Putamen (tissue), 1 donor: ENCODE data around the gene MYOF.
"Not testable (repeated sequence)": the region's sequence is repeated elsewhere in the genome, so short reads cannot be mapped to it uniquely, and the experiment has no call there.

Experiments used
- DNase-seq: peaks from one replicate; pipeline ENCODE4 v3.0.0-alpha.2; 2016; ENCODE audit warnings: low spot score

Gene MYOF

DNA sequence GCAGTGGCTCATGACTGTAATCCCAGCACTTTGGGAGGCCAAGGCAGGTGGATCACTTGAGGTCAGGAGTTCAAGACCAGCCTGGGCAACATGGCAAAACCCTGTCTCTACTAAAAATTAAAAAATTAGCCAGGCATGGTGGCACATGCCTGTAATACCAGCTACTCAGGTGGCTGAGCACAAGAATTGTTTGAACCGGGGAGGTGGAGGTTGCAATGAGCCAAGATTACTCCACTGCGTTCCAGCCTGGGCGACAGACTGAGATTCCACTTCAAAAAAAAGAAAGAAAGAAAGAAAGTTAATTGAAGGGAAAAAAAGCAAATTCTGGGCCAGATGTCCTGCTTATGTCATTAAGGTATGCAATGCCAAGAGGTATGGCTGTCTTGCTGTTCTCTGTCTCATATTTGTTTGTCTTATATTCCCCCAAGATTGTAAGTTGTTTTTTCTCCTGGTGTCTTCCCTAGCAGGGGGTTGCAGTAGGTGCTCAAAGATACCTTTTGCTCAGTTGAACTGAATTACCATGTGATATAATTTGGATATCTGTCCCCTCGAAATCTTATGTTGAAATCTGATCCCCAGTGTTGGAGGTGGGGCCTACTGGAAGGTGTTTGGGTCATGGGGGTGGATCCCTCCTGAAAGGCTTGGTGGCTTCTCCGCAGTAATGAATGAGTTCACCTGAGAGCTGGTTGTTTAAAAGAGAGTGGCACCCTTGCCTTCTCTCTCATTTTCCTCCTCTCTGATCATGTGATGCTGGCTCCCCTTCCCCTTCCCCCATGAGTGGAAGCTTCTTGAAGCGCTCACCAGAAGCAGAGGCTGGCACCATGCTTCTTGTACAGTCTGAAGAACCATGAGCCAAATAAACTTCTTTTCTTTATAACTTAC lies 60.9 kb downstream of the MYOF start:
- DNase-seq, result no peak

DNA sequence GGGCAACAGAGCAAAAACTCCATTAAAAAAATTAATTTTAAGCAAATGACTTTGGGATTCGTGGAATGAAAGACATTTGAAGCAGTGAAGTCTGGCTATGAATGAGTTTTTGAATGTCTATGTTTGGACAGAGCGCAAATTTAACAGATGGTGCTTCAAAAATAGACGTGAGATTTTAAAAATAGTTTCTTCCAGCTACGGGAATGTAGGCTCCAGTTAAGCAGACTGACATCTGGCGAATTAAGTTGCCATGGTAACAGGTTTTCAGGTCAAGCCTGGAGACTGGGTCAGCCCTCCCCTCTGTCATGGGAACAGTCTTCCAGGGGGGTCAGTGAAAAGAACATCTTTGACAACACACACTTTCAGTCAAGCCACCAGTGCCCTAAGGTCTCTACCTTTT lies 62.0 kb downstream of the MYOF start:
- no peak for DNase-seq

DNA sequence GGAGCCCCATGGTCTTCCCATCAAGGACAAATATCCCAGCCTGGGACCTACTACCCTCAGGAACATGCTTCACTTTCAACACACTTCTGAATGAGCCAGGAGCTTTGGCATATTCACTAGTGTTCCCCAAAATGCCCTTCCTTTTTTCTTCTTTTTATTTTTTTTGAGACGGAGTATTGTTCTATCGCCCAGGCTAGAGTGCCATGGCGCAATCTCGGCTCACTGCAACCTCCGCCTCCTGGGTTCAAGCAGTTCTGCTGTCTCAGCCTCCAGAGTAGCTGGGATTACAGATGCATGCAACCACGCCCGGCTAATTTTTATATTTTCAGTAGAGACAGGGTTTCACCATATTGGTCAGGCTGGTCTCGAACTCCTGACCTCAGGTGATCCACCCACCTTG lies 63.1 kb downstream of the MYOF start:
- not testable (repeated sequence) for DNase-seq

DNA sequence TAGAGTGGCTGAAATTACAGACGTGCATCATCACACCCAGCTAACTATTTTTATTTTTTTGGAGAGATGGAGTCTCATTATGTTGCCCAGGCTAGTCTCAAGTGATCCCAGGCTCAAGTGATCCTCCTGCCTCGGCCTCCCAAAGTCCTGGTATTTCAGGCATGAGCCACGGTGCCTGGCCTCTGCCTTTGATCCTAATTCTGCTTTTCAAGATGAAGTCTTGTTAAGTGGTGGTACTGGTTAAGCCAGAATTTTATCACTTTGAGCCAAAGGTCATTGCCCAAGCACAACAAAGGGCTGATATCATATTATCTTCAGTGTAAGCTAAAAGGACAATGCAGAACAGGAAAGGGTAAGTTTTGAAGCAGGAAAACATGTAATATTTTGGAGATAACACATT lies 64.2 kb downstream of the MYOF start:
- DNase-seq, result no peak

DNA sequence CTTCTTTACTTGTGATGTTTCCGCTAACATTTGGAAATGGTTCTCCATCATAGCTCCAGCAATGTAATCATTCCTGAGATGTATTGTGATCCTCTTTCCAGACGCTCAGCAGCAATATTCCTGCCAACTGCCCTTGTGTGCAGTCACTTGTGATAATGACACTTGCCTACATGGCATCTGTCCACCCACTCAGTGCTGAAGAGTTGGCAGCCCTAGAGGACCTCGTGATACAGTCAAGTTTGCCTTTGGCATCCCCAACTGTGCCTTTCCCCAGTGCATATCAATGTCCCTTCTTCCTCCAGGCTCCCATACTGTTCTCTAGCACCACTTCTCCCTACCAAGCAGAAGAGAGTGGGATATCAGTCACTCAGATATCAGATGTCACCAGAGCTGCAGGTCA lies 64.9 kb downstream of the MYOF start:
- DNase-seq, result no peak

DNA sequence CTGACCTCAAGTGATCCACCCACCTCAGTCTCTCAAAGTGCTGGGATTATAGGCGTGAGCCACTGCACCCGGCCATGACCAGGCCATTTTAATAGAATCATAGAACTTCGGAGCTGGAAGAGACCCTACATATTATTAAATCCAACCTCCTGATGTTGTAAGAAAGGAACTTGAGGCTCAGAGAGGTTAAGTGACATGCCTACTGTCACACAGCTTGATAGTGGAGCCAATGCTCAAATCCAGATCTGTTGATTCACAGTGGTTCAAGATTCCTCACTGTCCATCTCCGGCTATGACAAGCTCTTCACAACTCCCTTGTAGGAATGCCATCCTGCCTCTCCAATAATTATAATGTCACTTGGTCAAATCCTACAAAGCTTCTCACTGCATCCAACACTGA lies 65.3 kb downstream of the MYOF start:
- DNase-seq, result no peak

DNA sequence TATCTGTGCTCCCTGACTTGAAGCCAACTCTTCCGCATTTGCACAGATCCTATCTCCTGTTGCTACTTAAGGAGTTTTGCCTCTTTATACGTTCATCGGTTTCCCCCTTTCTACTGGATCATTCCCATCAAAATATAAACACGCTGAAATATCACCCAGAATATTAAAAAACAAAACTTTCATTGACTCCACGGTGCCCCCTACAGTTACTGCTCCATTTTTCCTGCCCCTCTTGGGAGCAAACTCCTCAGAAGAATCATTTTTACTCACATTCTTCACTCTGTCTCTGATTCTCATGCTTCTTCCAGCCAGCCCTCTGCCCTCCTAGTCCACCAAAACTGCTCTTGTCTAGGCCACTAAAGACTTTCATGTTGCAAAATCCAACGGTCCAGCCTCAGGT lies 66.4 kb downstream of the MYOF start:
- no peak for DNase-seq

DNA sequence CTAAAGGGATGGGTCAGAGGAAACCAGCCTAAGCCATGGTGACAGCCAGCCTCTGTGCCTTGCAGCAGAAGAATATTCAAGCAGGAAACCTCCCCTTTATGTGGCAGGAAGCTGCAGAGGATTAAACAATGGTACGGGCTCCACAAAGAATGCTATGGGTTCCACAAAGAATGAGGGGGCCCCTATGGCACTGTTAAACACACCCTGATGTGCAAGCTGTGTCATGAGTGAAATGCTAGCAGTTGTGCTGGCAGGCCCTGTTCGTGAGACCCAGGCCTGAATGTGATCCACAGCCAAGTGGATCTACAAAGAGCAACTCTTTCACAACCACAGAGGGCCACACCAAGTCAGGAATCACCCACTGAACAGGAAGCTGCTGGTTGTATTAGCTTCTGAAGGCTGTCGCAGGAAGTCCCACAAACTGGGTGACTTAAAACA lies 68.9 kb downstream of the MYOF start:
- DNase-seq, result no peak

DNA sequence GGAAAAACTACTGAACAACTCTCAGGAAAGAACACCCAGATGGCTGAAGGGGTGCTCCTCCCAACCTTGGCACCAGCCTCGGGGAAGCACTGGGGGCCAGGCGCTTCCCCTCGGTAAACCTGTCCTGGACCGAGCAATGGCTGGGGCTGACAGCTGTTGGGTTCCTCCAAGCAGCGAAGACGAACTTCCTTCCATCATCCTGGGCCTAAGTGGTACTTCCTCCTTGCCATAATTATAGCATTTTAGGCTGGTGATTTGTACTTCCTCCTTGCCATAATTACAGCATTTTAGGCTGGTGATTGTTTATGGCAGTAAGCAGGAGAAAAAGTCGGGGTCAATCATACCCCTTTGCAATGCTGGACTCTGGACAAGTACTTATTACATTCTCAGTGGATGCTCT lies 69.3 kb downstream of the MYOF start:
- no peak for DNase-seq

DNA sequence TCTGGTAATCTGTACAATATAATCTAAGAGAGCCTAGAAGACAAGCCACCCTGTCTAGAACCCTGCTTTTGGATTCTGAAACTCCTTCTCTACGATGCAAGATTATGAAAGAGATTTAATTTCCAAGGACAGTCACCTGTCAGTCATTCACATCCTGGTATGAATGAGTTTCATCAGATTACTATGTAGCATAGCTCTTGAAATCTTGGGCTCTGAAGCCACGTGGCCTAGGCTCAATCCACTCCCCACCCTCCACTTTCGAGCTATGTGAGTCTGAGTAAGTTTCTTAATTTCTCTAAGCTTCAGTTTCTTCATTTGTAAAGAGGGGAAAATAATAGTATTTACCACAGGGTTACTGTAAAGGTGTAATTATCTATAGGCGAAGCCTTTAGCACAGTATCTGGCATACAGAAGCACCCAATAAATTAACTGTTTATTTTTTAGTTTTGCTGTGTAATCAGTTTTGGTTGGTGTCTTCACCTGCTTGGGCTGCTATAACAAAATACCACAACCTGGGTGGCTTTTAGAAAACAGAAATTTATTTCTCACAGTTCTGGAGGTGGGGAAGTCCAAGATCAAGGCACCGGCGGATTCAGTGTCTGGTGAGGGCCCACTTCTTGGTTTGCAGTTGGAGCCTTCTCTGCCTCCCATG lies 71.3 kb downstream of the MYOF start:
- DNase-seq, result no peak

DNA sequence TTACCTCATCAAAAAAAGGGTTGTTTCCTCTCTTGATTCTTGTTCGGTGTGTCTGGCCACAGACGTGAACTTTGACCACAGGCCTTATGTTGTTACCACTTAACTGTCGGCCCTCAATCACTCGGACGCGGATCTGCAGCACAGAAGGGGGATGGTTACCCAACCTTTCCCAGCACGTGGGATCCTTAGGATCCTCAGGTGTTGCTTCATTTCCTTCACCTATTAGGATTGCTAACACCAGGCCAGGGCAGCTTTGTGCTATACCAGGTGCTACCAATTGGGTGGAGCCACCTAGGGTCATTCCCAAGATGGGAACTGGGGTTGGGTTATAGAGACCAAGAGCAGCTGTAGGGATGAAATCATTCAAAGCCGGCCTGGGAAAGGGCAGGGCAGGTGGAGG lies 73.4 kb downstream of the MYOF start:
- no peak for DNase-seq

DNA sequence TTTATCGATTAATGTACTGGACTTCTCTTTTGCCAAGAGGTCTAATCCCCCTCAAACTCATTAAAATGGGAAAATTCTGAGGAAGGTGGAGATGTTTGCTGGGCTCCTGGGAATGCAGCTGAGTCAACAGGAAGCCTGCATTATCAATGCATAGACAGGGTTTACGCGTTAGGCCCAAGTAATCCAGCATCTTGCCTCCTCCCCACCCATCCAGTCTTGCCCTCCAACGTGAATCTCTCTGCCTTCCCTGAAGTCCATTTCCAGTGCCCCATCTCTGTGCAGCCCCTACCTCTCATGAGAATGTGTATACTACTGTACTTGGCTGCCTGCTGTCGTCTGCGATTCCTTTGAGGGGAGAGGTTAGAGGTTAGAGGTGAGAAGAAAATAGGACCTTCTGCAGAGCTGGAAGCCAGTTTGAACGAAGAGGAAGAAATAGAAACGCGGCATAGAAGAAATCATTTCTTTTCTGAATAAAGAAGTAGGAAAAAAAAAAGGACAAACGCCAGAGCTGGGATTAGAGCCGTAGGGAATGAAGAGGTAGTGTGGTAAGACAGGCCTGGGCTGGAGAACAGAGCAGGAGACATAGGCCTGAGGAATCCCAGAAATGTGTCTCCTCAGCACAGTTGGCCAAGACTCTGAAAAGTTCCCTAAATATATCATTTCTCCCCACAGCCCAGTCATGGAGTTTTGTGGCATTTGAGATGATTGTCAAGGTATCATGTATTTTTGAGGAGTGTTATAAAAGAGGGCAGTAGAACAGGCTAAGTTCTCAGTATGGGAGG lies 75.6 kb downstream of the MYOF start:
- no peak for DNase-seq

DNA sequence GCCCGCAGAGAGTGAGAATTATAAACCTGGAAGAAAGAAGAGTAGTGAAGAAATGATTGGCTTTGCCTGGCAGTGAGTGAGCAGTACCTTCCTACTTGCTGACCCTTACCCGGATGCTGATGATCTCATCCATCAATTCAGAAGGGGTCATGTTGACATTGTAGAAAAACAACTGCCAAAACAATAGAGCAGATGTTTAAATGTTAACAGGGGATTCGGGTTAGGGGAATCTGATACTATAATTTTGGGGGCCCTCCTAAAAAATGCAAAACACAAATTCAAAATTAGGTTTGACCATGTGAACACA lies 78.1 kb downstream of the MYOF start:
- DNase-seq, result no peak

DNA sequence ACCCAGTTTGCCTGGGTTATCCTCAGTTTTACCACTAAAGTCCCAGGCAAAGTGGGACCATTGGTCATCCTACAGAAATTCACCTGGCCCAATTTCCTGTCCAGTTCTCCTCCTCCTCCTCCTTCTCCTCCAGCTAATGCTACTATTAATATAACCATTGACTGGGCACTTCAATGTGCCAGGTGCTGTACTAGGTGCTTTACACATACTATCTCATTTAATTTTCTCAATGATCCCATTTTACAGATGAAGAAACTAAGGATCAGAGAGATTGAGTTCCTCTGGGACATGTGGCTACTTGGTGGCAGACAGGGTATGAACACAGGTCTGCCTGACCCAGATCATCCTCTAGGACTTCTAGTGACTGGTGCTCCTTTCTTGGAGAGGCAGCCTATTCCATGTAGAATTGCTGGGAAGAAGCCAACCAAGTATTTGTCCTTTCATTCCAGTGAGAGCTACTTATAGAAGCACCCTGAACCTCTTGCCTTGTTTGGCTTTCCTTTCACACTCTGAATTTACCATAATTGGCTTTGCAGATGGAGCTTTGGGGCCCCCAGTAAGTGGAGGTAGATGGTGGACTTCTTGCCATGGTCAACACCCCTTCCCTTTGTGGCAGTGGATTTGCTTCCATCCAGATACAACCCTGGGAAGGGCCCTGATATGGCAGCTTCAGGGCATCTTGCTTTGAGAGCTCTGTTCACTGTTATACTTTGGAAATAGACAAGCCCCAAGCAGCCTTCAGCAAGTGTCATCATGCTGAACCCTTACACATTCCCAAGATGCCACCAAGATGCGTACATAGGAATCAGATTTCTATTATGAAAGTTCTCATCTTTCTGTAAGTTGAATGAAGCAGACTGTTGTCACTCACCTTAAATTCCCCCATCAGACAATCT lies 78.7 kb downstream of the MYOF start:
- no peak for DNase-seq

DNA sequence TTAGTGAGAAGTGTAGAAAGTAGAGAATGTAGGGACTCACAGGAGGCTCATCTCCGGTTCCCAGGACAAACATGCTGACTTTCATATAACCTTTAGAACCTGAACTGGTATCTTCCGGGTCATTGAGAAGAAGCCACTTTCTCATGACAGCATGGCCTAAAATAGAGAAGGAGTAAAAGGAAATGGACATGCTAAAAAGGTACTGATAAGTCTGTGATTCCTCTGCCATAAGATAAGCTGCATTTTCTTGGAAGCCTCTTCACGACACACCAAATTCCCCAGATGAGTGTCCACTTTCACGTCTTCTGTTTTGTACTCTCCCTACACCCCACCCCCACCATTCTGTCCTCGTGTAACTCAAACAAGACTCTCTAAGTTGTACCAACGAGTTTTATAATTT lies 79.9 kb downstream of the MYOF start:
- no peak for DNase-seq

DNA sequence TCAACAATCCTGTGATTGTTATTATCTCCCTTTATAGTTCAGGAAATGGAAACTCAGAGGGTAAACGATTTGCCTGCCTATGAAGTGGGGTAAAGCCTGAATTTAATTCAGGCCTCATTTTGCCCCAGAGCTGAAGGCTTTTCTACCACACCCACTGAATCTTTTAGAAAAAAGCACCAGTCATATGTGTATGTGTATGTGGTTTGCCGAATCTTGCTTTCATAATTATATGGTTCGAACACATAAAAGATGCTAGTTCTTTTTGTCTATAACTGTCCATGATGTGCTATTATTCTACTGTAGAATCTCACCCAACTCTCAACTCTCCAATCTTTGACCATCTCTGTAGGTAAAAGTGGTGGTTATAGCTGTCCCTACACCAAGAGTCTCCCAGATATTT lies 83.6 kb downstream of the MYOF start:
- no peak for DNase-seq

DNA sequence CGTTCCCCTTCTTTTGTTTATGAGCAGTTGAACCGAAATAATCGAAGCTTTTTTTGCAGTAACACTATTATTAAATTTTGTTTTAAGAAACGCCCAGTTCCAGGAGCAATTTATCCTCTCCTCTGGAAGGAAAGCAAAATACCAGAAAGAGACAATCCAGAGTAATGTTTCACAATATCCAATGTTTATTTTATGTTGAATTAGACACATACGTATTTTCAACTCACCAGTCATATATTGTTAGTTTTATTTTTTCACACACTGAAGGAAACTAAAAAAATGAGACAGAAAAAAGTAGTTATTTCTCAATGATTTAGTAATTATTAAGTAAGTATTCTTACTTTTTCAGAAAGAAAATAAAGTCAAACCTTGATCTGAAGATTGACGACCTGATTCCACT lies 85.1 kb downstream of the MYOF start:
- DNase-seq, result no peak

DNA sequence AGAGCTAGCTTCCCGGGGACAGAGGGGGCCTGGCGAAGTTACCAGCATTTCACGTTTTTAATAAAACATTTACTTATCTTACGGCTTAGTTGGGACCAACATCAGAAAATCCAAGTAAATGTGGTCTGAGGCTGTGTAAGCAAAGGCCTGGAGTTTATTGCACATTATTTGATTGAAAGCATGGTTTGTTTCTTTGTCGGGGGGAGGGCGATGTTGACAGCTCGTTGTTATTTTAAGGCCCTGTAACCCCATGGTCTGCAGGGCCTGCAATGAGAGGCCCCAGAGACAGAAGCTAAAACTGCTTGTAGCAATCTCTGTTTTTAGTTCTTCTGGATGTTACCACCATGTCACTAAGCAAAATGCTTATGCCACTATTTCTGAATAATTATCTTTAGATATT lies 88.9 kb downstream of the MYOF start:
- DNase-seq, result no peak

DNA sequence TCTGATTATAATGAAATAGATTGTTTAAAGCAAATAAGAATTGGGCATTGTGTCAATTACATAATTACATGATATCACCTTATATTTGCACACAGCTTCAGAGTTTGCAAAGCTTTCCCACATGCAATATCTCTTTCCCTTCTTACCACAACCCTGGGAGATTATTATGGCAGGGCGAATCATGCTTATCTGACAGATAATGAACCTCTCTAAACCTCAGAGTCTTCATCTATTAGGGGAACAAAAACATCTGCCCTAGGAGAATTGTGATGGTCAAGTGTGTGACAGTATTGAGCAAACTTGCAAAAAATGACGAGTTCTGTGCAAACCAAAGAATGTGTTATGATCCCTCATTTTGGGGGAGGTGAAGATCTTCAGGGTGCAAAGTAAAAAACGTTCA lies 90.0 kb downstream of the MYOF start:
- DNase-seq, result no peak

DNA sequence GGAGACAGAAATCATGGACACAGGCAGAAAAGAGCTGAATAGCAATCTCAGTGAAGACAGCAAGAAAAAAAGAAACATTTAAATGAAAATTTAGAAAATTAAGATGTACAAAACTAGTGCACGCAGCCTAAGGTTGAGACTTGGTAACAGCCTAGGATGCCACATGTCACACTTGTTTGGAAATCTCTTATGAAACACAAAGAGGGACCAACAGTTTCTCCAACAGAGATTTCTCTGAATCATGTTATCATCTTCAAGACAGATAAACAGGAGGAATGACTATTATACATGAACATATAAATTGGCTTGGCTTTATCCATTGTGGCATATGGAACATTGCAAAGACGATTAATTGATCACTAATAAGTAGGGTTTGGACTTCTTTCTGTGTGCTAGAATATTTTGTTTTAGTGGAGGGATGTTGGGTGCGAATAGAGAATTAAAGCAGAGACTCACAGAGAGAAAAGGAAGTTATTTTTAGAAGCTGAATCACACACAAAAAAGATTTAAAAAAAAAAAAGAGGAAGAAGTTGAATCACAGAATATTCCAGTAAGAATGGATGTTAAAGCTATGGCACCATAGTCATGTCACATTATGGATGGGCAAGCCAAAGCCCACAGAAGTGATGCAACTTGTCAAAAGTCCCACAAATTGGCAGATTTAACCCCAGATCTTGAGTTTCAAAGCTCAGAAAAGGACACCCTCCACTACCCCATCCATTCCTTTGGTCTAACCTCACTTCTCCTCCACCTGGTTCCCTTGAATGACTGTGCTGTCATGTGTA lies 91.6 kb downstream of the MYOF start:
- DNase-seq, result no peak

DNA sequence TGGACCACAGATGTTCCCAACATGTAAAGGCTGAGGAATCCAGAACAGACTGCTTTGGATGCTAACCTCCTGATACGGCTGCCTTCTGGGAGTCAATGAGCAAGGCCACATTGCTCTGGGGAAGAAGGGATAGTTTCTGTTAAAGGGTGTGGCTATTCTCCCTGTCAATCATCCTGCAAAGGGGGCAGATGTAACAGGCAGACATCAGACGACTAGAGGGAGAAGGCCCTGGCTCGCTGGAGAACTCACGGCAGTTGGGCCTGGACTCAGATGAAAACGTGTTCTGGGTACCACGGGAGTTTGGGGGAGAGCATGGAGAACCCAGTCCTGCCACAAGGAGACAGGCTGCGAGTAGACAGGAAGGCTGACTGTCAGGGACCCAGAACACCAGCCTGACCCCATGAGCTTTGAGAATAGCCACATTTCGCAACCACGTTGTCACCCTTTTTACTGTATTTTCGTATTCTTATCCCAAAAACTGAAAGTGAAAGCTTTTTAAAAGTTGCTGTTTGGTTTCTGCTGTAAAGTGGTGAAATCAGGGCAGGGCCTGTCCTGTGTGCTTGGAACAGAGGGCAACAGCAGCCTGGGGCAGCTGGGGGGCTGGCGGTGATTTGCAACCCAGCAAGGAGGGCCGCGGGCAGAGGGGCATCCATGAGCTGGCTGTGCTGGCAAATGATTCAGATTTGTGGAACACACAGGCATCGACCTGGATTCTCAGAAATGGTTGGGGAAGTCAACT lies 95.3 kb downstream of the MYOF start:
- no peak for DNase-seq
